Suppressor macrophage (primary cell): Measurements from ENCODE around the gene PRKAR1B.
"Not testable (repeated sequence)": the region's sequence is repeated elsewhere in the genome, so short reads cannot be mapped to it uniquely, and the experiment has no call there.

ENCODE experiments used
- DNase-seq, 4 experiments: peaks; one replicate each; pipeline ENCODE4 v3.0.0-alpha.2; 2020 to 2022

PRKAR1B gene

DNA sequence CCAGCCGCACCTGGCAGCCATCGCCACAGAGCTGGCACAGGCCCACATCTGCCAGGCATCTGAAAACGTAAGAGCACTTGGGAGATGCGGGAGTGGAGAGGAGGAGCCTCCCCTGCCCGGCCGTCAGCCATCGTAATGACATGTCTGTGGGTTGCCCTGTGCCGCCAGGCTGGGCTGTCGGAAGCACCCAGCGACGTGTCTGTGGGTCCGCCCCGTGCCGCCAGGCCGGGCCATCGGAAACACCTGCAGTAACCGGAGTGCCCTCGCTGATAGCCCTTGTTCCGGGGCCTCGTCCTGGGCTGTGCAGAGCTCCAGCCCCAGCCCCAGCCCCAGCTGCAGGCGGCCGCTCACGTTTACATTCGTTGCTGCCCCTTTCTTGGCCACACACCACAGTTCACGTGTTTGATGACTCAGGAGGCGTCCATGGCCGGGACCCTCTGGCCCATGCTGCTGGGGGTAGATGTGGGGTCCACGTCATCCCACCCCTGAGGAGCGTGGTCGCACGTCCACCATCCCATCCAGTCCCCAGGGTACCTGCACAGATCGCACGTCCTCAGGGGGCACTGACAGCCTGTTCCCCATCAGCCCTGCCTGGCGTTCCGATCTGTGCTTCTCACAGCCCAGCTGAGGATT, 30.0 kb upstream of the PRKAR1B start:
- no peak for DNase-seq

DNA sequence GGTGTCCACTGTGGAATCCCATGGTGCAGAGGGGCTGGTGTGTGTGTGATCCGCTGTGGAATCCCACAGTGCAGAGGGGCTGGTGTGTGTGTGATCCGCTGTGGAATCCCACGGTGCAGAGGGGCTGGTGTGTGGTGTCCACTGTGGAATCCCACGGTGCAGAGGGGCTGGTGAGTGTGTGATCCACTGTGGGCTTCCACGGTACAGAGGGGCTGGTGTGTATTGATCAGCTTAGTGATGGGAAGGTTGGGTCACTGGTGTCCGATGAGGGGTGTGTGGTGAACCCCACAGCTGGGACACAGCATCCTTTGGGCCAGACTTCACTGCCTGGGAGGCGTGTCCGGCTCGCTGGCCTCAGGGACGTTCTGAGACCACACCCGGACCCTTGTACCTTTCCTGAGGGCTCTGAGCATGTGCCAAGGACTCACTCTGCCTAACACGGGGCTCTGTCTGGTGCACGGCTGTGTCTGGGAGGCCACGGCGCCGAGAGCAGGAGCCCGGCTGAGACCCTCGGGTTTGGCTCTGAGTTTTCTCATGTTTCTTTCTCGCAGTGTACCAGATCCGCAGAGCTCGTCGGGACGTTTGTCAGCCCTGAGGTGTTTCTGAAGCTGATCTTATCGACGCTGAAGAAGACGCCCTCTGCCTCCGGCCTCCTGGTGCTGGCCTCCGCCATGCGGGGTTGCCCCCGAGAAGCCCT, 29.3 kb upstream of the PRKAR1B start:
- DNase-seq: no peak

DNA sequence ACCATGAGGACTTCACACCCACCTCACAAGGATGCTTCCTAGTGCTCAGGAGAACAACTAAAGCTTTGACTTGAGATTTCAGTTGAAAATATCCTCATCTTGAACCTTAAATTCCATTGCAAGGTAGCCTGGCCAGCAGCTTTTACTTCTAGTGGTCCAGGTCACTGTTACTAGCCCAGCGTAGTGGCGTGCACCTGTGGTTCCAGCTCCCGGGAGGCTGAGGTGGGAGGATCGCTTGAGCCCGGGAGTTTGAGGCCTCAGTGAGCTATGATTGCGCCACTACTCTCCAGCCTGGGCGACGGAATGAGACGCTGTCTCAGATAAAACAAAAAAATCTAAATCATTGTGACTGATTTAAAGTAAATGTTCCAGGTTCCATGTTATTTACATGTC, 28.3 kb upstream of the PRKAR1B start:
- DNase-seq: no peak

DNA sequence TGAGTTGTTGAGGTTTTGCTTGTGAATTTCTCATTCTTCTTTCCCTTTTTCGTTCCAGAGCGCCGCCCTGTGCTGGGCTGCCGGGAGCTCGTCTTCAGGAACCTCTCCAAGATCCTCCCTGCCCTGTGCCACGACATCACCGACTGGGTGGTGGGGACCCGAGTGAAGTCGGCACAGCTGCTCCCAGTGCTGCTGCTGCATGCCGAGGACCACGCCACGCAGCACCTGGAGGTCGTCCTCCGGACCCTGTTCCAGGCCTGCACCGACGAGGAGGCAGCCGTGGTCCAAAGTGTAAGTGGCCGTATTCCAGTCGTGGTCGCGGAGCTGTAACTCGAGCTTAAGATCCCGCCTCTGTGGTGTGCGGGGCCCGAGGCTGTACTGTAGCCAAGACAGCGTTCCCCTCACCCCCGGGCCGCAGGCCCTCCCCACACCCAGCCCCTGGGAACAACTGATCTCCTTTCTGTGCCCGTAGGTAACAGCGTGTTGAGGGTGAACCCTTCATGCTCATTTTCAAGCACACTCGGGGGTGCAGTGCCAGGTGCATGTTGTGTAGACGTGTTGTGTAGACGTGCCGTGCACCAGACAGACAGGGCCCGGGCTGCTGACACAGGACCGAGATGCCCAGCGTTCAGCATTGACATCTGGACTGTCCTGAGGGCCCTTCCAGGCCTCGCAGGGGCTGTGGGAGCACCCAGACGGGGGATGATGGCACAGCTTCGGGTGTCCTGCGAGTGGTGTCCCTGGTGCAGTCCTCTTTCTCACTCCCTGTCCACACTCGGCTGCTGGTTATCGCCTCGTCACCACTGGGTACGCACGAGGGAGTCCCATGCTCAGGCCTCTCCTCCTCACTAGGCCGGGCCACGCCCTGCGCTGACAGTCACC, 27.7 kb upstream of the PRKAR1B start:
- DNase-seq: no peak

DNA sequence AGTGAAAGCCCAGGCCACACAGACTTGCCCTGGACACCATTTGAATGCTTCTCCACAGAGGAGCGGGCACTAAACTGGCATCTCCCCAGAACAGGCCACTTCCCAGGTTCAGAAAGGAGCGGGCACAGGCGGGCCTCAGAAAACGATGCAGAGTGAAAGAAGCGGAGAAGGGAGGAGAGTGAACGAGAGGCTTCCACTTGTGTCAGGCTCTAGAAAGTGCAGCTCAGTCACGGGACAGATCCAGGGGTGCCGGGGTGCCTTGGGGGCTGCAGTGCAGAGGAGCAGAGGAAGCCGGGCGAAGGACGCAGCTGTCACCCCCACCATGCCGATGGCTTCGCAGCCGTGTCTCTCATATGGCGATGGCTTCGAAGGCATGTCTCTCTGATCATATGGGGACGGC, 26.1 kb upstream of the PRKAR1B start:
- no peak for DNase-seq

DNA sequence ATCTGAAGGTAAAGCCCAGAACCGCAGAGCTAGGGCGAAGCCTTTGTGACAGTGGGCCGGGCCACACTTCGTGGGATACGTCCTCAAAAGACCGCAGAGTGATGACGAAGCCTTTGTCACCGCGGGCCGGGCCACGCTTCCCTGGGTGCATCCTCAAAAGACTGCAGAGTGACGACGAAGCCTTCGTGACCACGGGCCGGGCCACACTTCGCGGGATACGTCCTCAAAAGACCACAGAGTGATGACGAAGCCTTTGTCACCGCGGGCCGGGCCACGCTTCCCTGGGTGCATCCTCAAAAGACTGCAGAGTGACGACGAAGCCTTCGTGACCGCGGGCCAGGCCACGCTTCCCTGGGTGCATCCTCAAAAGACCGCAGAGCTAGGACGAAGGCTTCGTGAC, 25.2 kb upstream of the PRKAR1B start:
- DNase-seq: not testable (repeated sequence)

DNA sequence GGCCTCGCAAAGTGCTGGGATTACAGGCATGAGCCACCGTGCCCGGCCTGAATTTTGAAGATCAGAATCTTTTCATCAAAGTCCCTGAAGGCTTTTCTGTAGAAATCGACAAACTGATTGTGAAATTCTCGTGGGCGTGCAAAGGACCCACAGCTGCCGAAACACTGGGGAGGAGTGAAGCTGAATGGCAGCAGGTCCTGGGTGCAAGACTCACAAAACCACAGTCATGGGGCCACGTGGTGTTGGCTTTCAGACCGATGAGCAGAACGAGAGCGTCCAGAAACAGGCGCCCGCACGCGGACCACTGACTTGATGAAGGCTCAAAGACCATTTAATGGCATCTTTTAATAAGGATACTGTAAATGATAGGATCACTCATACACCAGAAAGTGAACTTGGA, 24.7 kb upstream of the PRKAR1B start:
- DNase-seq: peak in 1 of 4 experiments; percentile 26

DNA sequence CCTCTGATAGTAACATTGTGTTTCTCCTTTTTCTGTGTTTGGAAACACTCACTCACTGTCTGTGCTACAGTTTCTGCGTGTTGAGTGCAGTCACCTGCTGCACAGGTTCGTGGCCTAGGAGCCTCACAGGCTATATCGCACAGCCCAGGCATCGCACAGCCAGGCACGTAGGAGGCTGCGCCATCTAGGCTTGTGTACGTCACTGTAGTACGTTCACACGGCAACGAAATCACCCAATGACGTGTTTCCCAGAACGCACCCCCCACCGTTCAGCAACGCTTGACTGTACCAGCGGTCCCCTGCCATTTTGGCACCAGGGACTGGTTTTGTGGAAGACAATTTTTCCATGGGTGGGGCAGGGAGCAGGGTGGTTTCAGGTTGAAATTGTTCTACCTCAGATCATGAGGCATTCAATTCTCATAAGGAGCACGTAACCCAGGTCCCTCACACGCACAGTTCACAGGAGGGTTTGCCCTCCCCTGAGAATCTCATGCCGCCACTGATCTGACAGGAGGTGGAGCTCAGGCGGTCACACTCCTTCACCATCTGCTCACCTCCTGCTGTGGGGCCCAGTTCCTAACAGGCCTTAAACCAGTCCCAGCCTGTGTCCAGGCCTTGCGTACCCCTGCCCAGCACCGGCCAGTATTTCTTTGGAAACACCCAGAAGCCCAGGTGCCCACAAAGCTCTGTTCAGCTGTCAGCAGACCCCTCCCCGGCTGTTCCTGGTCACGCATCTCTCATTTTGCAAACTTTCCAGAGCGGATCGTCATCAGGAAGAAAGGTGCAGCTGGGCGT, 23.2 kb upstream of the PRKAR1B start:
- no peak for DNase-seq

DNA sequence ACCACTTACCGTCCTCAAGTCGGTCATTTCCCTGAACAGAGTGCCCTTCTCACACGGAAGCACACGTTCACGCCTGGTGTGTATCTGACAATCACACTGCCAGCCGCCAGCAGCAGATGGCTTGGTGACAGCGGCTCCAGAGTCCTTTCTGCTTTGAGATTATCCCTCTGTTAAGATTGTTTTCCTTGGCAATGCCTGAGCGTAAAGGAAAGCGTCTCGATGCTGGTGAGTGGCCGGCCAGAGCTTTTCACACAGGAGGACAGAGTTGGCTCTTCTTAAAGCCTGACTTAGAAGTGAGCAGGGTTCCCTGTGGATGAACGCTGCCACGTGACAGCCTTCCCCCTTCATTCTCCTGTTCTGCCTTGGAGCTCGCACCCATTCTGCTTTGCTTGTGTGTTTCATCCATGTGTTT, 22.1 kb upstream of the PRKAR1B start:
- DNase-seq: no peak

DNA sequence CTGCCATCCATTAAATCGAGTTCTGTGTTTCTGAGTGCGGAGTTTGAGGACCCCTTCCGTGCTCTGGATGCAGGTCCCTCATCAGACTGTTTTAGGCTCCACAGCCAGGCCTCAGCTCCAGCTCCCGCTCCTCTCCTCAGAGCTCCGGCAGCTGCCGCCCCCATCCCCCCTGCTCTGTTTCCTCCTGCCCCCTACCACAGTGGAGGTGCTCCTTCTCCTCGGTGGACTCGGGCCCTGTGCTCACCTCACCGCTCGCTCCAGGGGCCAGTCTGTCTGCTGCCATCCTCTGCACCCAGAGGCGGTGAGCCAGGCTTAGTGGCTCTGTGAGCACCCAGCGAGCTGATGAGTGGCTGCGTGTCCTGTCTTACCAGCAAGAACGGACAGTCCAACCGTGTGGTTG, 21.4 kb upstream of the PRKAR1B start:
- DNase-seq: no peak

DNA sequence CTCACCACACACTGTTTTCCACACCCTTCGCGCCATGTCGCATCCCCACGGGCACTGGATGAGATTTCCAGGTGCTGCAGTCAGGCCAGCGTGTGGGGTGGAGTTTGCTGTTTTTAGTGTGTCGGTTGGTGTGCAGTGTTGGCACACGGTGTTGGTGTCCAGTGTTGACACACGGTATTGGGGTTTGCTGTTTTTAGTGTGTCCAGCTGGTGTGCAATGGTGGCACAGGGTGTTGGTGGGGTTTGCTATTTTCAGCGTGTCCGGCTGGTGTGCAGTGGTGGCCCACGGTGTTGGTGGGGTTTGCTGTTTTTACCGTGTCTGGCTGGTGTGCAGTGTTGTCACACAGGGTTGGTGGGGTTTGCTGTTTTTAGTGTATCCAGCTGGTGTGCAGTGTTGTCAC, 20.1 kb upstream of the PRKAR1B start:
- no peak for DNase-seq

DNA sequence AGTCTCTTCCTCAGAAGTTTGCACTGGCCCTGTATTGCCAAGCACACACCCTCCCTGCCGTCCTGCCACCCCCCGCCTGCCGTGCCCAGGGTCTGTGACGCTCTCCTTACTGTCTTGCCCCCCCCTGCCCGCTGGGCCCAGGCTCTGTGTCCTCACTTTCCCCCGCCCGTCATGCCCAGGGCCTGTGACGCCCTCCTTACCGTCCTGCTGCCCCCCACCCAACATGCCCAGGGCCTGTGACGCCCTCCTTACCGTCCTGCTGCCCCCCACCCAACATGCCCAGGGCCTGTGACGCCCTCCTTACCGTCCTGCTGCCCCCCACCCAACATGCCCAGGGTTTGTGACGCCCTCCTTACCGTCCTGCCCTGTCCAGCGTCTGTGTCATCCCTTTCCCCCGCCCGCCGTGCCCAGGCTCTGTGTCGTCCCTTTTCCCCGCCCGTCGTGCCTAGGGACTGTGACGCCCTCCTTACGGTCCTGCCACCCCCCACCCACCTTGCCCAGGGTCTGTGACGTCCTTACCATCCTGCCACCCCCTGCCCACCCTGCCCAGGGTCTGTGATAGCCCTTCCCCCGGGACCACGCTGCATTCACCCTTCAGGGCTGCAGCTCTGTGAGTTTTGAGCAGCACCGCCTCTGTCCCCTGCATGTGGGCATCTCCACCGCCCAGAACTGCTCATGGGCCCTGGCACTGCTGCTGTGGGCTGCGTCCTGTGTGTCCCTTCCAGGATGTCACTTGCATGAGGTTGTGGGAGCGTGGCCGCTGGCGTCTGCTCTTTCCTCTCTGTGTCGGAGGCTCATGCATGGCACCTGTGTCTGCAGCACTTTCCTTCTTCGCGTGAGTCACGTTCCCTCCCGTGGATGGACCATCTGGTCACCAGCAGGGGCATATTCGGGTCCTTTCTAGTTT, 19.3 kb upstream of the PRKAR1B start:
- DNase-seq: no peak

DNA sequence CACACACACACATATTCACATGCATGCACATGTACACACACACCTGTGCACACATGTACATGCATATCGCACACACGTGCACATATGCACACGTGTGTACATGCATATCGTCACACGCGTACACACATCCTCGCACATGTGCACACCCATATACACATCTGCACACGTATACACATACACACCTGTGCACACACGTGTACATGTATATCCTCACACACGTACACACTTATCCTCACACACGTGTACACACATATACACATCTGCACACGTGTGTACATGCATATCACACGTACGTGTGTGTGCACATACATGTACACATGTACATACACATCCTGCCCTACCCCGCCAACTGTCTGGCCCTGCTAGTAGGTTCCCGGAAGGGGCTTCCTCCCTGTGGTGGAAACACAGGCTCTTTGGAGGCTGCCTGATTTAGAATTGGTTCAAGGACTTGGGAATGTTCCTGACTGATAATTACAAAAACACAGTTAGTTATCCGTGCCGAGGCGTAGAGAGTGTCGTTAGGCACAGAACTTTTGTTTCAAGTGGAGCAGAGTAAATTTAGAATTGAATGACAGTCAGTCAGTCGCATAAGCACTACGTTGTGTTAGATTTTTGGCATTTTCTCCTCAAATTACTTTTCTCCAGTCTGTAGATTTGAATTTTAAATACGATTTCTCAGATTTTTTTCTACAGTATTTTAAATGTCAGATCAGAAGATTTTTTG, 18.5 kb upstream of the PRKAR1B start:
- no peak for DNase-seq

DNA sequence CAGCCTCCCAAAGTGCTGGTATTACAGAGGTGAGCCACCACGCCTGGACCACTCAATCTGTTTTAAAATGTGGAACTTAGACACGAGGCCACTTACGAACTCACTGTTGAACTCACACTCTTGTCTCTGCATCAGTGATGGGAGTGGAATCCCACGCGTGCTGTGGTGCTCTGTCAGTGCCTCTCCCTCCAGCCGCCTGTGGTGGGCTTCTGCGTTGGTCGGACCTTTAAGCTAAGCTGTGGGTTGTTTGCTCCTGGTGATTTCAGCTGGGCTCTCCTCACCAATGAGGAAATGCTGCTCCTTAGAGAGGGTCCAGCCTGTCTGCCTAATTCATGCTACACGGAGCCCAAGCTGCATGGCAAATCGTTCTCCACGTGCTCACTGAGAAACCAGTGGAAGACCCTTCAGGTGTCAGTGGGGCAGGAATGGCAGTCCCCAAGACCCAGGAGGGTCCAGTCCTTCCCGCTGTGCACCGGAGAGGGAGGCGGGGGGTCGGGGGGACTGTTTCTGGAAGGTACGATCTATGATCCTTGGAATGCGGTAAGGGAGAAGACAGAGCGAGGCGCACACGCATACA, 17.9 kb upstream of the PRKAR1B start:
- no peak for DNase-seq

DNA sequence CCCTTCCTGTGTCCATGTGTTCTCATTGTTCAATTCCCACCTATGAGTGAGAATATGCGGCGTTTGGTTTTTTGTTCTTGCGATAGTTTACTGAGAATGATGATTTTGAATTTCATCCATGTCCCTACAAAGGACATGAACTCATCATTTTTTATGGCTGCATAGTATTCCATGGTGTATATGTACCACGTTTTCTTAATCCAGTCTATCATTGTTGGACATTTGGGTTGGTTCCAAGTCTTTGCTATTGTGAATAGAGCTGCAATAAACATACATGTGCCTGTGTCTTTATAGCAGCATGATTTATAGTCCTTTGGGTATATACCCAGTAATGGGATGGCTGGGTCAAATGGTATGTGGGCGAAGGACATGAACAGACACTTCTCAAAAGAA, 17.0 kb upstream of the PRKAR1B start:
- DNase-seq: not testable (repeated sequence)

DNA sequence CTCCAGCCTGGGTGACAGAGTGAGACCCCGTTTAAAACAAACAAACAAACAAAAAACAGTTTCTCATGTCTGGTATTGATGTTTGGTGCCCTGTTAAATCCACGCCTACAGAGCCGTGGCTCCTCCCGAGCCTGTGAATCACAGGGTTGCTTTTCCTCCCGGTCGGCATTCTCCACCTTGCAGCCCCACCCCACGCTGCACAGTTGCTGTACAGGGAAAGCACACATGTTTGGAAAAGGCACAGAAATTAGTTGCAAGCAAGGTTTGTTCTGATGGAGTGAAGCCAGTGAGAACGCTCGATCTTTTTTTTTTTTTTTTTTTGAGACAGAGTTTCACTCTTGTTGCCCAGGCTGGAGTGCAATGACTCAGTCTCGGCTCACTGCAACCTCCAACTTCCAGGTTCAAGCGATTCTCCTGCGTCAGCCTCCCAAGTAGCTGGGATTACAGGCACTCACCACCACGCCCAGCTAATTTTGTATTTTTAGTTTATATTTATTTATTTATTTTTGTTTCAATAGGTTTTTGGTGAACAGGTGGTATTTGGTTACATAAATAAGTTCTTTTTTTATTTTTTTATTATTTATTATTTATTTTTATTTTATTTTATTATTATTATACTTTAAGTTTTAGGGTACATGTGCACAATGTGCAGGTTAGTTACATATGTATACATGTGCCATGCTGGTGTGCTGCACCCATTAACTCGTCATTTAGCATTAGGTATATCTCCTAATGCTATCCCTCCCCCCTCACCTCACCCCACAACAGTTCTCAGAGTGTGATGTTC, 16.5 kb upstream of the PRKAR1B start:
- DNase-seq: not testable (repeated sequence)

DNA sequence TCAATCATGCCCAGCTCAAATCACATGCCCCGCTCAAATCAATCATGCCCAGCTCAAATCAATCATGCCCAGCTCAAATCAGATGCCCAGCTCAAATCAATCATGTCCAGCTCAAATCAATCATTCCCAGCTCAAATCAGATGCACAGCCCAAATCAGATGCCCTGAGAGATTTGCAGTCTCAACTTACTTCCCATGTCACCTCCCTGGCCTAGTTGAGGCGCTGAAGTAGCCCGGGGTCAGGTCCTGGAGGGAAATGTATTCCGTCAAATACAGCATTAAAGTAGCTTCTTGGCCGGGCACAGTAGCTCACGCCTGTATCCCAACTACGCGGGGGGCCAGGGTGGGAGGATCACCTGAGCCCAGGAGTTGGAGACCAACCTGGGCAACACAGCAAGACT, 15.7 kb upstream of the PRKAR1B start:
- DNase-seq: no peak

DNA sequence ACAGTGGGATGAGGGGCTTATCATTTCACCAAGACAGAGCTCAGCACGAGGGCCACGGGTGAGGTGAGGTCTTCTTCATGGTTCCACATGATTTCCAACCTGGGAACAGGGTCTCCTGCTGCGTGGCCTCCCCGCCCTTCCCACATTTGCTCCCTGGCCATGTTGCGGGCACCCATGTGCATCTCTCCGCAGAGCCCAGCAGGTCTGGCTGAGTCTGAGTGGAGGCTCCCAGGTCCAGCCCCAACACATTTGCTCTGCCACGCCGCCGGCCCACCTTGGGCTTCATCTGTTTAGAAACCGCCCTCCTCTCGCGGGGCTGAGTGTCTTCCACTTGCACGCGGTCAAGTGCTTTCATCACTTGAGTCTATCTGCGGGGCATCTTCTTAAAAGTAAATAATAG, 14.8 kb upstream of the PRKAR1B start:
- DNase-seq: no peak

DNA sequence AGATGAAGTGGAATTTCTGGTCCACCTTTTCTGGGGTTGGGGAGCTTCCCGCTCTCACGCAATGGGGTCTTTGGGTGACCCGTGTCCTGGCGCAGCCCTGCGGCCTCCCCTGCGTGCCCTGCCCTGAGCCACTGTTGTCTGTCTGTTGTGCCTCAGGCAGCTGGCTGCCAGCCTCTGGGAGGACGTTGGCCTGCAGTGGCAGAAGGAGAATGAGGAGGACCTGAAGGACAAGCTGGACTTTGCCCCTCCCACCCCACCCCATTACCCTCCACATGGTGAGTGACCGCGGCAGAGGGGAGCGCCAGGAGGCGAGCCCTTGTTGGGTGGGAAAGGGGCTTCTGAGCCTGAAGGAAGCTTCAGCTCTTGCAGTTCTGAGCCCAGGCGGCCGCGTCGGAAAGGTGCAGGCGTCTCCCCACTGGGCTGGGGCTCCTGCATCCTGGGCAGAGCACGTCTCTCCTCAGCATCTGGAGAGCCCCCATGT, 14.2 kb upstream of the PRKAR1B start:
- no peak for DNase-seq
